ENCODE results near the gene OR11L1. TPM values are rescaled to one million over a fixed set of nuclear protein-coding genes. Genes with fewer than 3 reads are reported as not detected.

Gene OR11L1
- total RNA-seq = not detected in 2 replicates

GRCh38 chr1:247841796-247842195 is at the start of gene OR11L1:
TSS of gene OR11L1 (minus strand) at chr1:247841896. CDS start at chr1:247841896, 0 bp downstream.

GRCh38 chr1:247857069-247857984 is 15.6 kb upstream of the OR11L1 start, which contains the start of gene TRIM58:
TSS of gene TRIM58 (plus strand) at chr1:247857187. CDS start at chr1:247857247, 60 bp downstream.

GRCh38 chr1:247824023-247824422 is 17.7 kb downstream of the OR11L1 start, which contains the start of gene OR14A16:
TSS of gene OR14A16 (minus strand) at chr1:247824119. CDS start at chr1:247815729, 8,390 bp downstream.

Other genes with a start within 250 kb of the OR11L1 start
- gene OR2G3, start 236.3 kb downstream of the OR11L1 start, total RNA-seq = not detected in 2 replicates
- gene OR13G1, start 162.2 kb downstream of the OR11L1 start, total RNA-seq = not detected in 2 replicates
- not detected in 2 replicates for gene OR6F1, start 125.2 kb downstream of the OR11L1 start, total RNA-seq
- not detected in 2 replicates for gene OR14K1, start 103.3 kb downstream of the OR11L1 start, total RNA-seq
- not detected in 2 replicates for gene OR14A2, start 93.8 kb downstream of the OR11L1 start, total RNA-seq
- not detected in 2 replicates for gene OR1C1, start 81.3 kb downstream of the OR11L1 start, total RNA-seq
- gene OR14A16, start 17.8 kb downstream of the OR11L1 start, total RNA-seq = not detected in 2 replicates
- 0.33 and 0.34 TPM in 2 replicates for gene TRIM58, start 15.3 kb upstream of the OR11L1 start, total RNA-seq
- not detected in 2 replicates for gene OR2W3, start 53.7 kb upstream of the OR11L1 start, total RNA-seq
- gene OR2T8, start 78.4 kb upstream of the OR11L1 start, total RNA-seq = not detected in 2 replicates
- gene OR2AJ1, start 83.0 kb upstream of the OR11L1 start, total RNA-seq = not detected in 2 replicates
- not detected in 2 replicates for gene OR2L8, start 107.0 kb upstream of the OR11L1 start, total RNA-seq
- gene OR2AK2, start 123.3 kb upstream of the OR11L1 start, total RNA-seq = not detected in 2 replicates
- not detected in 2 replicates for gene OR2L5, start 171.8 kb upstream of the OR11L1 start, total RNA-seq
- gene OR2L2, start 188.2 kb upstream of the OR11L1 start, total RNA-seq = not detected in 2 replicates
- not detected in 2 replicates for gene OR2L3, start 204.9 kb upstream of the OR11L1 start, total RNA-seq